ENCODE results near the gene MST1R.

The MST1R gene

DNA sequence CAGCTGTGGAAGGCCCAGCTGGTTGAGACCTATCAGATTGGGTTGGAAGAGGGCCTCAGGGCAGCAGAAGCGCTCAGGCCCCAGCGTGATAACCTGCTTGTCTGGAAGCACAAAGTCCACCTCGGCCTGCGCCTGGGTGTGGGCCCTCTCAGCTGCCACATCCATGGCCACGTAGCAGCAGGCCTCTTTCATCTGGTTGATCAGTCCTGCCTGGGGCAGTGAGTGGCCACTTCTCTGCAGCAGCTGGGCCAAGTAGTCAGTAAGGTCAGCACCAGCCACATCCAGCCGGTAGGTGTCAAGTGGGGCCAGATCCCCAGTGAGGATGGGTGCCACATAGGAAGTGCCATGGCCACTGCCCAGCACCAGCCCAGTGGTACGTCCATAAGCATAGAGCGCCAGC is 30.1 kb downstream of the MST1R start:
- DNase-seq: no peak

DNA sequence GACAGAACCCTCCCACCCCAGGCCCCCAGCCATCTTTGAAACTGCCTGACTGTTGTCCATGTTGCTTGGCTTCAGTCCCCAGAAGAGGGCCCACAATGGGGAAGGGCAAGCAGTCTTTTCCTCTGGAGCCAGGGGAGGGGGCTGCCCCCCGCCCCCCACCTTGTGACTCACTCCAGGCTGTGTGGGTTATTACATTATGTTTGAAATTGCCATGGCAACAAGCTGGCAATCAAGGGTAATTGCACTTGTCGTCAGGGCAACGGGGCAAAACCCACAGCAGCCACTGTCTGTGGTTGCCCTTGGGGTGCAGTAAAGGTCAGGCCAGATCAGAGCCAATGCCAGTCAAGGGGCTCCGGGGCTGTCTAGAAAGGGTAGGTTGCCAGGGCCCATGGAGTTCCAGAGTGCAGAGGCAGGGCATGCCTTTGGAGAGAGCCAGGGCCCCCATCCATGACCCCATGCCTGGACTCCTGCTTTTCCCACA is 30.8 kb downstream of the MST1R start:
- peak; percentile 37 for DNase-seq

DNA sequence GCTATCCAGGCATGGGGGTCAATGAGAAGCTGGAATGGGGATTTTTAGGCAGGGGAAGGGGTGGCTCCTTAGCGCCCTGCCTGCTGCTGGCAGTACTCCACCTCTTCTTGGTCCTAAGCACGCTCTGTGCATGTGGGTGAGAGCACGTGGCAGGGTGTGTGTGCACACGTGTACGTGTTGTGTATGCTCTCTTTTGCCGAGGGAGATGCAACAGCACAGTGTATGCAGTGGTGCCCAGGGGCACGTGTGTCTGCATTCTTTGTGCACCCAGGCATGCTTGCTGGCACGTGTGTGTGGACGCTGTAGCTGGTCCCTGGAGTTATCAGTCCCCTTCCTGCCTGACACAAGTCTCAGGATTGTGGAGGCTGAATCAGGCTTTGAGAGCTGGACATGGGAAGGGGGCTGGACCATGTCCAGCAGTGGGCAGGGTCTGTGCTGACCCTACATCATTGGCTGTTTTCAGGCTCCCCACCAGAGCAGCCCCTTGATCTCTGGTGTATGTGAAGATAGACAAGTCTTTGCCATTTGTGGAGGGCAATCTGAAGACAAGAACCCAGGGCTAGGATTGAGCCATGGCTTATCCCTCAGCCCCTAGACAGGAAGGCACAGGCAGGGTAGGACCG is 32.0 kb downstream of the MST1R start:
- no peak for DNase-seq

DNA sequence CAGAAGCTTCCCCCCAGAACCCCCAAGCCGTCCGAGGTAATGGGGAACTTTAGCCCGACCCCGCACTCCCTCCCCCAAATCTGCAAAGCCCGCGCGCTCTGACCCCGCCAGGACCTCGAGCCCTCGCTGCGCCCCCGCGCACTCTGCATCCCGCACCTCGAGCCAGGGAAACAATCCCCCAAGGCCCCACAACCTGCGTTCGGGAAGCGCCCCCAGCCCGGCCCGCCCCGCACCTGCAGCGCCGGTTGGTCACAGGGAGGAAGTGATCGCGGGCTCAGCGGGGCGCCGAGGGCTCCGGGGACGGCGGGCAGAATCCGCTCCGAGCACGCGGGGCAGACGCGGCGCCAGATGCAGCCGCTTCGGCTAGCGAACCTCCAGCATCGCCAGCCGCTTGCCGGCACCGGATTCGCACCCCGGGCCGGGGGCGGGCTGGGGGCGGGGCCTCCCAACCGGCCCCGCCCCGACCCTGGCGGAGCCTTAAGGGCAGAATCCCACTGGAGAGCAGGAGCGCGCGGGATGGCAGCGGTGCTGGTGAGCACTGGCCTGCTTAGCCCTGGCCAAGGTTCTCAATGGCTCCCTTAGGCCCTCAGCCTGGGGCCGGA is 34.0 kb downstream of the MST1R start, which contains the start of gene CAMKV:
Gene CAMKV, minus strand, starts transcription at position 382 of the 602 bp plus-strand sequence. CDS start 7,518 bp downstream, outside the sequence.
- peak; percentile 17 for DNase-seq

DNA sequence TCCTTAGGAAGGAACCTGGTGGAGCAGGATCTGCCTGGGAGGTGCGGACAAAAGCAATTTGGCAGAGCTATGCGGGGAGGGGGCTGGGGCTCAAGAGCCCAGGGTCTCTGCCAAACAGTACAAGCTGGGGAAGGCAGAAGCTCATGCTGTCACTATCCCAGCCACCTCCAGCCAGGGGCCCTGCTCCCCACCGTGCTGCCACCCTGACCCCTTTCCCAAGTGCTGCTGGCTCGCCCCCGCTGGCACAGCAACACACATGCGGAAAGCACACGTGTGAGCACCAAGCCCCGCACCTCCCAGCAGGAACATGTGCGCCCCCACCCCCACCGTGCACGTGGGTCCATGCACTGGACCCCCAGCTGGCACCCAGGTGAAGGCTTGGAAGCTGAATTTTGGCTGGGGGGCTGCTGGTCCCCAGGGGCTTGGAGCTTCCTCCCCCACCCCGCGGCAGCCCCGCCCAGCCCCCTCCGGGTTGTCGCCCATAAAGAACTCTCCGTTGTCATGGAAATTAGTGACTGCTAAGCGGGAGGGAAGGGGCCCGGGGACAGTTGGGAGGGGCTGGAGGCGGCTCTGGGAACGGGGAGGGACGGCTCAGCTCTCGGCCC is 34.7 kb downstream of the MST1R start:
- DNase-seq: no peak

DNA sequence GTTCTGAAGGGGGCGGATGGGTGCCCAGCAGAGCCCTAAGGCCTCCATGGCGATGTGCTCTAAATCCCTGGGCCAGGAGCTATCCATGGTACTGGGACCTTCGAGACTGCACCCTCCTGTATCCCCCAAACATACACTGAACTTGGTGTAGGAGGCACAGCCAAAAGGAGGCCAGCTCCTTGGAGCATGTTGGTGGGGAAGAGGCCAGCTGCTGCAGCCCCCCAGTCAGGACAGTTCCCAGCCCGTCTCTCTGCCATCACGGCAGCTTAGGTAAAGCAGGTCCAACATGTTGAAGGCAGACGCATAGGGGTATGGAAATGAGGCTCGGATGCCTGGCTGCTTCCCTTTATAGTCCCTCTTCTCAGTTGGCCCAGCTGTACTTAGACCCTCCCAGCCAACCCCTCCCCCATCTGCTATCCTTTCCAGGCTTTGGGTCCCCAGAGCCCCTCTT is 35.8 kb downstream of the MST1R start:
- no peak for DNase-seq

DNA sequence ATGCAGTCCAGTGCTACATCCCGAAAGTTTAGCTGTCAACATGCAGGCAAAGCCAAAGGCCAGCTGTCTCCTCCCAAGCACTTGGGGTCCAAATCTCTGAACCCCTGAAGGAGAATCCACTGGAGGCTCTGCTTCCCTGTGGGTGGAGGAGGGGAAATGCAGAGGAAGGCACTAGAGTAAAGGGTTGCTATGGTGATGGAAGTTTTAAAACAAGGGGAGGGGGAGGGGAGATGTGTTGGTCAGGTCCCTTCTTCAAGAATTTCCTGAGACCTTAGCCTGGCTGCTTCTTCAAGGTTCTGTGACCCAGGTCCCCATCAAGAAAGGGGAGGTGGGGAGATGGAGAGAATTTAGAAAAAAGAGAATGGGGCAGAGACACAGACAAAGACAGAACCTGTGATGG is 36.3 kb downstream of the MST1R start:
- DNase-seq: no peak

DNA sequence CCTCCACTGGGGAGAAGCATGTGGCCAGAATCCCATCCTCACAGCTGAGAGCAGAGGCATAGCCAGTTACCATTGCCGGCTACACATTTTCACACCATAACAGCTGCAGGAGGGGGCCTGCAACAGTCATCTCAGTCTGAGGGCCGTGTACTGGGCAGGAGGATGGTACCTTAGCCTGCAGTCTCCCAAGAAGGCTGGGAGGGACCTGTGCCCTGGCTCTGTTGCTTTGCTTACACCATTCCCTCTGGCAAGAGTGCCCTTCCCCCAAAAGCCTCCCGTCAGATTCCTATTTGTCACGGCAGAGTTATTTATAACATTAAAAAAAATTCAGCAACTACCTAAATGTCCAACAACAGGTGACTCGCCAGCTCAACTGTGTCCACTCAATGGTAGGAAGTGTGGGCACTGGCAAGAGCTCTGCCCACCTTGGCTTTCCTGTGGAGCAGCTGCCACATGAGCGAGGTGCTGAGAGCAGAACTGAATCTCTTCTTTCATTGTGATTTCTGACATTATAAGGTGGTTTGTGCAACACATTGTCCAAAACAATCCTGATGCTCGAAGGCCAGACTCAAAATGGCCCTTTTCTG is 38.4 kb downstream of the MST1R start:
- DNase-seq: no peak

DNA sequence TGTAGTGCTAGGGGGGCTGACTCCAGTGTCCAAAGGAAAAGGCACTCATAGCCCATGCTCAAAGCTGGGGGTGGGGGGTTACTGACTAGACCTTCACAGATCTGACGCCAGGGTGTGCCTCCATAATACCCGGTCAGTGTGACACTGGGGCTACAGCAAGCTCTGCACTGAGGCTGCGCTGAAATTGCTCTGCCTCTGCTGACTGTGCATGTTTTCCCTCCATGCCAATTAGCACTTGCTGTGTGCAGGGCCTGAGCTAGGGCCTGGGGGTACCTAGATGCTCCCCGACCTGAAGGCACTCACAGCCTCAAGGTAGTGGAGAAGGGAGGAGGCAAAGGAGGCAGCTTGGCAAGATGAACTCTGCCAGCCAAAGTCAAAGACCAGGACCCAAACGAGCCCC is 39.2 kb downstream of the MST1R start:
- DNase-seq: no peak

DNA sequence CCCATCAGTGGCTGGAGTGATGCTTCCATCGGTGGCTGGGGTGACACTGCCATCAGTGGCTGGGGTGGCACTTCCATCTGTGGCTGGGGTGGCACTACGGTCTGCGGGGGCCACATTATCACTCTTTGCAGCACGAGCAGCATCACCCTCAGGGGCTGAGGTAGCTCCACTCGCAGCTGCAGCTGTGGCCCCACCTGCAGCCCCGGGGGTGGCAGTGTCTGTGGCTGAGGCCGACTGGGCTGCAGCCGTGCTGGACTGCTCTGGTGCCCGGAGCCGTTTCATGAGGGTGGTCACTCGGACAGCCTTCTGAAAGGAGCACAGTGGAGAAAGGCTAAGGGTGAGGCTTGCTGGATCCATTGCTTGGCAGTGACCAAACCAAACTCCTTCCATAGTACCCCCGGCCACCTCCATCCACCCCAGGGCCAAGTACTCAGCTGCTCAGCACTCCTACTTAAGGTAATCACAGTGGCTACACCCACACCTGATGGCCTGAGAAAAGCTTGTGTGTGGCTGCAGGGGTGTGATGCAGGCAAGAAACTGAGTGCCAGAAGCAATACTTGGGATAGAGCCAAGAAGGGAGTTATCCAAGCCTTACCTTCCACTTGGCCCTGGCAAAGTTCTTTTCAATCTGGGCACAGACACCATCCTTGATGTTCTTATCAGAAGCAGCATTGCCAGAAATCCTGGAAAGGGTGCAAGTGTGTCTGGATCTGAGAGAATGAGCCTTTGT is 43.9 kb downstream of the MST1R start:
- DNase-seq: no peak

DNA sequence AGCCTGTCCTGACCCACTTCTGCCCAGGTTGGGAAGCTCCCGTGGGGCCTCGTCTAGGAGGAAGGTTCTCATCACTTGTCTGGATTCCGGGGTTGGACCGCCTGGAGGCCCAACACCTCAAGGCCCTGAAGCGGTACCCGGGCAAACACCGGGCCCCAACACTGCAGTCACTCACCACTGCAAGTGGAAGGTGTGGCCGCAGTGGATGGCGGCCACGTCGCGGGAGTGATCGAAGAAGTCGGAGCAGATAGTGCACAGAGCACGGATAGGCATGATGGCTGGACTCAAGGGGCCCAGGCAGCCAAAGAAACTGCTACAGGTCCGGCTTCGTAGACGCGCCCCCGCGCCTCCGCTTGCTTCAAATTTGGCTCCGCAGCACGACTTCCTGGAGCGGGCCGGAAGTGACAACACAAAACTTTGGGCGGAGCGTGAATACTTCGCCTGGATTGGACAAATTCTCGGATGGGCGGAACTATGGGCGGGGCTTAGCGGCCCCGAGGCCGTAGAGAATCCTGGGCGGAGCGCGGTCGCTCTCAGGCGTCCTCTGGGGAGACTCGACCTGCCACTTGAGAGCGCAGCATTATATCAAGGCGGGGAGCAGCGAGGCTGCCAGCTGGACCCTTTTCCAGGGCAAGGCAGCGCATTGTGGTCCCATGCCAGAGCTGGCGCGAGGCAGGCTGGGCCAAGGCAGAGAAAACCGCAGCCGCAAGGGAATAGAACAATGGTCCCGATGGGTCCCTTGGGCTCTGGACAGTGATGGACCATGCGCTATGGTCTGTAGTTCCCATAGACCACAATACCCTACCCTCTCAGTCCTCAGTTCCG is 47.3 kb downstream of the MST1R start, which contains the start of gene TRAIP:
Gene TRAIP, minus strand, starts transcription at position 384 of the 825 bp plus-strand sequence. Its CDS starts 111 bp downstream, at position 273.
- DNase-seq: peak; percentile 94

DNA sequence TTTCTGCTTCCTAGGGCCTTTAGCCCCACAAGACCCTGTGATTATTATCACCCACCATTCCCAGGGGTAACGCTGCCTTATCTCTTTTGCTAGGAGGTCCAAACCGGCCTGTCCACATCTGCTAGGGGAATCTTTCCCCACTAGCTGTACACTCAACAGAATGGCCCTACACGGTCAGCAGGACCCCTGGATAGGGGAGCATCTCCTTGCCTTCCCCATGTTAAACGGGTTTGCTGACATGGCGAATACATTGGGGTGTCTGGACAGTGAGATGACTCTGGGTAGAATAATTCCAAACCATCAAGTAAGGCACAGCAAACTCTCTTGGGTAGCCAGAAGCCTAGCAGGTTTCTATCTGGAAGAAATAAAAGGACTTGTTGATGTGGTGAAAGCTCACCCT is 48.0 kb downstream of the MST1R start:
- DNase-seq: no peak

DNA sequence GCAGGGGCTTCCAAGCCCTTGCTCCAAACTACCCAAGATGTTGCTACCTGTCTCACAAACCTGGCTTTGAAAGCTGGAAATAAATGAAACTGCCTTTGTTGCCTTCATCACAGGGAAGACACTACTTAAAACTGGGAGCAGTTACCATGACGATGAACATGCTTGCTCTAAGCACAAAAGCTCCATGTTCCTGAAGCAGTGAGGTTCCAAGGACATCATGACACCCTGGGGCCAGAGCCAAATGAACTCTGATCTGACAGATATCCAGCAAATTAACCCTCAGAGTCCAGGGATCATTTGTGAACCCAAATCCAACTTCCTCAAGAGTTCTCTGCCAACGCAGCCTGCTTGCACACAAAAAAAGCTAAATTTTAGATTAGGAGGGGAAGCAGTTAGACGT is 58.0 kb downstream of the MST1R start:
- no peak for DNase-seq

DNA sequence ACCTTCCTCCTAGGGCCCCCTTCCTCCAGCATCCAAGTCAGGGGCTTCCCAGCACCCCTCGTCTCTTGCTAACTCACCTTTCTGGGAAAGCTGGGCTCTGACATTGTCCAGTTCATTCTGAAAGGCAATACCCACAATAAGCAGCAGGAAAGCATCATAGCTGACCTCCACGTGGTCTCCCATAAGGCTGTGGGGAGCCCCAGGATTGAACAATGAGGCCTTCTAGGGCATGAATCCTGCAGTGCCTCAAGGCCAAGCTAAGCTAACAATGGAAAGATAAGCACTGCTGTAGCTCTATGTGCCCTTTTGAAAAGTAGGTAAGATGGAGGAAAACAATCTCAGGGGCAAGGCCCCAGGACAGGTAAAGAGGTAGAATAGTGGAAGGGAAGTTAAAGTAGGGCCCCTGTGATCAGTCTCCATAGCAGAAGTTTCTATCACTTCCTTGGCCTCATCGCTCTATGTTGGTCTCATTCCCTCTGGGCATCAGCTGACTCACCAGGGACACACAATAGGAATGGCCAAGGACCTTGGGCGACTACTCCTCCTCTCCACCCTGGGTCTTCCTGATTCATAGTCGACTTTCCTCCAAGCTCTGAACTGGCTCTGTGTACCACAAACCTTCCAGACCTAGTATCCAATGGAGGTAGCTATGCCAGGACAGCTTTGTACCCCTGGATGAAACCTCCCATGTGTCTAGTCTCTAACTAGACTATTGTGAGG is 59.0 kb downstream of the MST1R start:
- DNase-seq: no peak

DNA sequence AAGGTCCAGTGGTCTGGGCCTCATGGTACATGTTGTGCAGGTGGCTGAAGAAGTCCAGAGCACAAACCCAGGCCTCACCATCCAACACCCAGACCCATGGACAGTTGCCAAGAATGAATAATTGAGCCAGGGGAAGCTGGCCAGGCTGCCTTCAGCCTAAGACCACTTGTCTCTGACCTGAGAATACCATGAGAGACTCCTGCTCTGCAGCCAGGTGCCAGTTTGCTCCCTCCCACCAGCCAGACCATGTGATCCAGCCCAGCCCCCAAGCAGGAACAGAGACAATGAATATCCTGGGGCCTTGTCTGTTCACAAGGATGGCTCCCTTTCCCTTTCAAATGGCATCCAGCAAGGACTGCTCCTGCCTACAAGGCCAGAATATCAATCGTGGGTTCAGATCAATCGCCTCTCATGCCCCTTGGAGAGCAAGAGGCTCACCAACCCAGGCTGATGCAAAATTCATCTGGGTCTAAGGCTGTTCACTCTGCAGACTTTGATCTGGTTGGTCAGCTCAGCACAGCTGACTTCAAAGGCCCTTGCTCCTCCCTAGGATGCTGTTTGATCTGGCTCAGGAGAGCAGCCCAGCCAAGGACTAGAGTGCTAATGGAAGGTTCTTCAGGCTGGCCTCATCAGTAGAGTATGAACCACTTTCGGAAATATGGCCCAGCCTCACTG is 60.7 kb downstream of the MST1R start:
- no peak for DNase-seq

DNA sequence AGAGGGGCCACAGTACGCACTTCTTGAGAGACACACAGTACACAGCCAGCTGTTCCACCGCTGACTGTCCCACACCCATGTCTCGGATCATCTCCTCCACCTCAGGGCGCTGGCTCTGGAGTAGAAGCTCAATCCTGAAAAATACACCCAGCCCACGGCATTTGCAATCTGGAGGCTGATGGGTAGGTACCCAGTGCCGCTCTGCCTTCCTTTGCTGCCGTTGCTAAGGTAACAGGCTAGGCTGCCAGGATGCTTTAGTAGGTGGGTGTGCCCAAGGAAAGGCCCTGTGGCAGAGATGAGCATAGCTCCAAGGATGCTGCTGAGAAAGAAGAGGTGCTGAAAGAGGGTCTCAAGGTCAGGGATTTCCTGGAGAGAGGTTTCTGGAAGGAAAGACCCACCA is 61.9 kb downstream of the MST1R start:
- no peak for DNase-seq

DNA sequence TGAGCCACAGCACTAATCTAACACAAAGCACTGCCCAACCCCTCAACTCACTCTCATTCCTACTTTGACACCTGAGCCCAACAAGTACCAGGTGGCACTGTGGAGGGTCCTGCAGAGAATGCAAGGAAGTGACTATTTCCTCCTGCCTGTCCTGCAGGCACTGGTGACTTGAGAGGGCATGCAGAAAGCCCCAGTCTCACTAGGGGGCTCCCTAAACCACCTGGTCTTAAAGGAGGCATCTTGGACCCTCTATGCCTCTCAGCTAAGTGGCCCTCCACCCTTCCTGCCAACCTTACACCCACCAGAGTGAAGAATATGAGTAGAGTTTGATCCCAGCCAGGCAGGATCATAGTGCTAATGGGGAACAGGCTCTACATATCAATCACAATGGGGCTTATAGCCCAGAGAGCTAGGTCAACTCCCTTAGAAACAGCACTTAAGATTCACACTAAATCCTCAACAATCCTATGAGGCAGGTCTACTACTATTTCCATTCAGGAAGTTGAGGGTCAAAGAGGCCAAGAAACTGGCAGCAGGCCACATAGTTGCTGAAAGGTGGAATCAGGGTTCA is 62.5 kb downstream of the MST1R start:
- no peak for DNase-seq

DNA sequence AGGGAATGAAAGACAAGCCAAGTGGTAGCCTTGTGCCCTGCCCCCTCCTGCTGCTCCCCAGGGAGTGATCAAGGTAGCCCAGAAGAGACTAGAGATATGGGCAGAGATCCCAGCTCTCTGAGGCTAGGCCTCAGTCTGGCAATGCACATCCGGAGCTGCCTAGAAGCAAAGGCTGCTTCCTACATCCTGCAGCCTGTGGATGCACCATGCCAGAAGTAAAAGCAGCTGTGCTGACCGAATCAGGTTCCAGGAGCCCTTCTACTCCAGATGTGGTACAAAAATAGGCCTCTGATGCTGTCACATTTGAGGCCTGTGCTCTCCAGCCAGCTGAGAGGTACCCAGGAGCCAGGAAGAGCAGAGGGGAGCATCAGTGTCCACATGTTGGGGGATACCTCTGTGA is 63.3 kb downstream of the MST1R start:
- no peak for DNase-seq

DNA sequence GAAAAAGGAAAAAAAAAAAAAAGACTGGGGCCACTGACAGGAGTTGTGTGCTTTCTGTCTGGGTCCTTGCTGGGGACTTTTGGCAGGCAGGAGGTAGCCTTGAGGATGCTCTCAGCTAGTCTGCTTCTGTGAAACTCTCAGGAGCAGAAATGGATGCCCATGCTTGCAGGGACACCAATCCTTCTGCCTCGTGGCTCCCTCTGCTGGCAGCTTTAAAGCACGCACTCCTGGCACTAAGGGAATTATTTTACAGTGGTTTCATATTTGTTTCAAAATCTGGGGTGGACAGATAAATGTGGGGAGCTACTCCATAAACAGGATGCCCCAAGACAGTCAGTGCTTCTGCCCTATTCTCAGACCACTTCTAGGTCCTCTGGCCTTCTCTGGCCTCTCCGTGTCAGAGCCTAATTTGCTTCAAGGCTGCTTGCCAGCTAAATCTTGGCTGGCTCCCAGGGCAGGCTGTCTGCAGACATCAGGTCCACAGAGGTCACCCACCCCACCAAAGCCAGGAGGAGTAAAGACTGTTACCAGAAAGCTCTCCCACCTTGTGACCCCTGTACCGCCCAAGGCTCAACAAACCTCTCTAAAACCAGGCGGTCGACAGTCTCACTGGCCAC is 64.4 kb downstream of the MST1R start:
- peak; percentile 83 for DNase-seq

All from activated CD4-positive, alpha-beta T cell treated with anti-CD3 and anti-CD28 coated beads, Interleukin-2, amount 50 U/mL, for 1 hour (primary cell).